Mucosa of rectum (tissue), 2 donors: ENCODE results near the gene CACNA1B.

Experiments
- H3K27ac ChIP-seq, 2 donors: one replicate each; pipeline ENCODE4 v1.7.0; 2013; ENCODE audit warnings: inconsistent platforms in 2 of 2, low read depth in 2 of 2, low read length in 2 of 2
- H3K27me3 ChIP-seq, 2 donors: one replicate each; pipeline ENCODE4 v1.7.0; 2013; ENCODE audit warnings: low read length in 2 of 2; ENCODE audit not compliant: control insufficient read depth in 2 of 2, insufficient read depth in 2 of 2
- H3K36me3 ChIP-seq, 2 donors: one replicate each; pipeline ENCODE4 v1.7.0; 2013; ENCODE audit warnings: low read length in 2 of 2; ENCODE audit not compliant: control insufficient read depth in 2 of 2, insufficient read depth in 2 of 2
- H3K4me1 ChIP-seq, 2 donors: one replicate each; pipeline ENCODE4 v1.7.0; 2013; ENCODE audit warnings: low read length in 2 of 2, mild to moderate bottlenecking in 1 of 2; ENCODE audit not compliant: control insufficient read depth in 2 of 2, insufficient read depth in 2 of 2
- H3K4me3 ChIP-seq, 2 donors: one replicate each; pipeline ENCODE4 v1.7.0; 2013; ENCODE audit warnings: low read length in 2 of 2
- H3K9ac ChIP-seq, 2 donors: one replicate each; pipeline ENCODE4 v1.7.0; 2013; ENCODE audit warnings: low read length in 2 of 2, low read depth in 1 of 2, mild to moderate bottlenecking in 1 of 2
- H3K9me3 ChIP-seq, 2 donors: one replicate each; pipeline ENCODE4 v1.7.0; 2013; ENCODE audit warnings: low read length in 2 of 2; ENCODE audit not compliant: control insufficient read depth in 2 of 2
- donor health status: healthy.
- donor health status: Normal muscosa, but diverticular disease.

The CACNA1B gene

DNA sequence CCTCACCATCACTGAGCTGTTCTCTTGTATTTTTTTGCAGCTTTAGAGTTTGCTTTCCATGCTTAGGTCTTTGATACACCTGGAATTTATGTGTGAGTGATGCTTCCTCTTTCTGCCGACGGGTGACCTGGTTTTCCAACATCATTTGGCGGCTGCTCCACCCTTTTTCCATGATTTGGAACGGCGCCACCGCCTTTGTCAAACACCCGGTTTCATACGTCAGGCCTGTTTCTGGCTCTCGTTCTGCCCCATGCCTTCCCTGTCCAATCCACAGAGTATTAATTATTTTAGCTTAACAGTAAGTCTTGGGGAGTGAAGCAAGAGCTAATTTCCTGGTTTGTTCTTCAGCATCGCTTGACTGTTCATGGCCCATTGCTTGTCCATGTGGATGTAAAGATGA, 30.2 kb downstream of the CACNA1B start:
- Histone ChIP-seq H3K4me1 (no peaks in the 10 kb centered on the region), H3K36me3 (no peaks in the 10 kb centered on the region), H3K9ac (no peak overlapping the region), H3K9me3 (no peaks in the 10 kb centered on the region), H3K27me3 (peaks cover 0 to 2% of the 10 kb centered on the region in 2 donors), H3K4me3 (no peak overlapping the region), H3K27ac (no peak overlapping the region)

GRCh38 chr9:137912671-137913070, 35.1 kb downstream of the CACNA1B start:
- Histone ChIP-seq H3K4me1 (no peaks in the 10 kb centered on the region), H3K27me3 (peaks cover 0 to 3% of the 10 kb centered on the region in 2 donors)

DNA sequence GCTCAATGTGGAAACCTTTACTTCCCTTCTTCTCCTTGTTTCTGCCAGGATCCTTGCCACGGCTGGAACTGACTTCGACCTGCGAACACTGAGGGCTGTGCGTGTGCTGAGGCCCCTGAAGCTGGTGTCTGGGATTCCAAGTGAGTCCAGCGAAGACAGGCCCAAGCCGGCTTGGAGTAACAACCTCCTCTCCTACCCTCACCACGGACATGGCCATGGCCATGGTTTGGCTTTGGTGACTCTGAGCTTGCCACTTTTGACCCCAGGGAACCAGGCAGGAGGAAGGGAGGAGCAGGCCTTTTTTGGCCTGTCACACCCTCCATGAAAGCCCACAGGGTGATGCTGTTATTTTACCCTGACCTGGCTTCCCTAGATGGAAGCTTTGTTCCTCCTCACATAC, 35.5 kb downstream of the CACNA1B start:
- Histone ChIP-seq H3K9me3 (no peaks in the 10 kb centered on the region), H3K27ac (no peak overlapping the region), H3K36me3 (no peaks in the 10 kb centered on the region), H3K9ac (no peak overlapping the region), H3K4me3 (no peak overlapping the region), H3K4me1 (no peaks in the 10 kb centered on the region), H3K27me3 (peaks cover 0 to 3% of the 10 kb centered on the region in 2 donors)

More at GRCh38 chr9:137912671-137913070, 35.1 kb downstream of the CACNA1B start:
- Histone ChIP-seq H3K4me3 (no peak overlapping the region), H3K9me3 (no peaks in the 10 kb centered on the region), H3K9ac (no peak overlapping the region), H3K36me3 (no peaks in the 10 kb centered on the region), H3K27ac (no peak overlapping the region)

GRCh38 chr9:137913771-137914767, 36.5 kb downstream of the CACNA1B start:
- H3K36me3 ChIP-seq, result no peaks in the 10 kb centered on the region
- H3K9ac ChIP-seq, result no peak overlapping the region
- no peaks in the 10 kb centered on the region for H3K4me1 ChIP-seq
- no peak overlapping the region for H3K27ac ChIP-seq
- no peaks in the 10 kb centered on the region for H3K9me3 ChIP-seq
- peaks cover 0 to 3% of the 10 kb centered on the region in 2 donors for H3K27me3 ChIP-seq
- H3K4me3 ChIP-seq, result no peak overlapping the region

- no peak overlapping the region for H3K27ac ChIP-seq
- no peak overlapping the region for H3K4me3 ChIP-seq
- no peaks in the 10 kb centered on the region for H3K9me3 ChIP-seq
- H3K4me1 ChIP-seq, result no peaks in the 10 kb centered on the region
- H3K9ac ChIP-seq, result no peak overlapping the region
- H3K27me3 ChIP-seq, result peaks cover 0 to 3% of the 10 kb centered on the region in 2 donors
- no peaks in the 10 kb centered on the region for H3K36me3 ChIP-seq
These were observed 39.0 kb downstream of the CACNA1B start for GRCh38 chr9:137916540-137916939.

DNA sequence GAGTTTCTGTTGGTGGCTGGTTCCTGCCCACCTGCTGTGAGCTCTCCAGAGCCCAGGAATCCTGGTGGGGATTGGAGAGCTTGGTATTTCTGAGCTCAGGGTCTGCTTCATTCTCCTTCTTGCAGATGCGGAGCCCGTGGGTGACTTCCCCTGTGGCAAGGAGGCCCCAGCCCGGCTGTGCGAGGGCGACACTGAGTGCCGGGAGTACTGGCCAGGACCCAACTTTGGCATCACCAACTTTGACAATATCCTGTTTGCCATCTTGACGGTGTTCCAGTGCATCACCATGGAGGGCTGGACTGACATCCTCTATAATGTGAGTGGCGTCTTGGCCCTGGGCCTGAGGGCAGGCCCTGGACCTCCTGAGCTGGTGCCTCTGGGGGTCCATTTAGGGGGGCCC, 39.5 kb downstream of the CACNA1B start:
- H3K27ac ChIP-seq, result no peak overlapping the region
- H3K4me3 ChIP-seq, result no peak overlapping the region
- no peaks in the 10 kb centered on the region for H3K36me3 ChIP-seq
- no peaks in the 10 kb centered on the region for H3K4me1 ChIP-seq
- H3K9ac ChIP-seq, result no peak overlapping the region
- peaks cover 0 to 3% of the 10 kb centered on the region in 2 donors for H3K27me3 ChIP-seq
- H3K9me3 ChIP-seq, result no peaks in the 10 kb centered on the region

DNA sequence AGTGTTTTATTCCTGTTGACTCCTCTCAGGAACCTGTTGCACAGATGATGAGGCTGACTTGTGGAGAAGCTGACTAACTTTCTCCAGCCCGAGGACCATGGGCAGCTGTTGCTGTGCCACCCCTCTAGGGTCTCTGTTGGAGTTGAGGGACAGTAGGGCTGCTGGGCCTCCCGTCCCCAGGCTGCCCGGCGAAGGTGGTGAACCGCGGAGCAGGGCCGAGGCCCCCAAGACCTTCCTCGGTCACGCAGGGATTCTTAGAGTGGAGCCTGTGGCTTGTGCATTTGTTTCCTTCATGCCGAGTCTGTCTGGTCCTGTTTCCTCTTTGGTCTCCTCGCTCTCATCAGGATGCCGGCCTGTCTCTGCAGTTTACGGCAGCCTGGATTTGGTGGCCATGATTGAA, 40.2 kb downstream of the CACNA1B start:
- Histone ChIP-seq H3K4me3 (no peak overlapping the region), H3K36me3 (no peaks in the 10 kb centered on the region), H3K27ac (no peak overlapping the region)

GRCh38 chr9:137918331-137919094, 40.9 kb downstream of the CACNA1B start:
- no peaks in the 10 kb centered on the region for H3K36me3 ChIP-seq
- H3K27ac ChIP-seq, result no peak overlapping the region
- no peaks in the 10 kb centered on the region for H3K4me1 ChIP-seq
- no peak overlapping the region for H3K9ac ChIP-seq
- H3K4me3 ChIP-seq, result no peak overlapping the region
- peaks cover 0 to 3% of the 10 kb centered on the region in 2 donors for H3K27me3 ChIP-seq
- H3K9me3 ChIP-seq, result no peaks in the 10 kb centered on the region

More for the DNA sequence above, 40.2 kb downstream of the CACNA1B start:
- H3K4me1 ChIP-seq, result no peaks in the 10 kb centered on the region
- H3K9me3 ChIP-seq, result no peaks in the 10 kb centered on the region
- peaks cover 0 to 3% of the 10 kb centered on the region in 2 donors for H3K27me3 ChIP-seq
- no peak overlapping the region for H3K9ac ChIP-seq

DNA sequence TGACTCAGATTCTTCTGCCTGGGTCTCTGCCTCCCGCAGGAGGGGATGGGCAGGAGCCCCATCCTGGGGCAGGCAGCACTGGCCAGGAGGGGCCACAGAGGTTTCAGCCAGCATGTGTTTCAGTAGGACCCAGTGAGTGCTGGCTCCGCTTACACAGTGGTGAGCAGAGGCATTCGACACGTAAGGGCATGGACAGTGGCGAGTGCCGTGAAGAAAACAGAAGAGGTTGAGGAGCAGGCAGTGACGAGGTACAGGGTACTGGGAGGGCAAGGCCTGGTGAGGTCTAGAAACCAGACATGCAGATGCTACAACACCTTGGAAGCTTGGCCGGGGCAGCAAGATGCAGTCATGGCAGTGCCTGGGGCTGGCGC, 41.5 kb downstream of the CACNA1B start:
- Histone ChIP-seq H3K4me3 (no peak overlapping the region), H3K36me3 (no peaks in the 10 kb centered on the region), H3K9ac (no peak overlapping the region), H3K9me3 (no peaks in the 10 kb centered on the region), H3K27ac (no peak overlapping the region), H3K4me1 (no peaks in the 10 kb centered on the region), H3K27me3 (peaks cover 0 to 3% of the 10 kb centered on the region in 2 donors)

DNA sequence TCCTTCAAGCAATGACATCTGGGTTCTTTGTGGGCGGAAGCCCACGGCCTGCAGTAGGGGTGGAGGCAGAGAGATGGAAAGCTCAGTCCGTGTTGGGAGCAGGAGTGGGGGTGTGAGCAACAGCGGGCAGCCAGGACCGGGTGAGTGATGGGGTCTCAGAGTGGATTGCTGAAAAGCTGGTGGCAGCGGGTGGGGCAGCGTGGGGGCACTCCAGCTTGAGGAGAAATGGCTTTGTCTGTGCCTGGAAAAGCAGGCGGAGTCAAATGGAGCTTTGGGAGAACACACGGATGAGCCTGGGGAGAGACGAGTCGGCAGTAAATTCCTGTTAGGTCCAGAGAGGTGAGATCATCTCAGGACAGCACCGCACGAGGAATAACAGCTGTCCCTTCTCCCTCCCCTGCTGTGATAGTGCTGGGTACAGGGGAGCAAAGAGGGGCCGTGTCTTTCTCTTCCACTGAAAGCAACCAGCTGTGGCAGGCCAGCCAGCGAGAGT, 42.1 kb downstream of the CACNA1B start:
- H3K9ac ChIP-seq, result no peak overlapping the region
- no peaks in the 10 kb centered on the region for H3K4me1 ChIP-seq
- no peak overlapping the region for H3K27ac ChIP-seq
- H3K4me3 ChIP-seq, result no peak overlapping the region
- H3K27me3 ChIP-seq, result peaks cover 0 to 3% of the 10 kb centered on the region in 2 donors
- H3K36me3 ChIP-seq, result no peaks in the 10 kb centered on the region
- no peaks in the 10 kb centered on the region for H3K9me3 ChIP-seq
